WERI-Rb-1 (cell line): ENCODE data around the gene SETD2.

Experiments used
- DNase-seq: peaks from one replicate; pipeline ENCODE4 v3.0.0-alpha.2; 2020
- H3K27ac ChIP-seq: fragments of 250-450 bp; sonication (Bioruptor Pico); 2 replicates; pipeline ENCODE4 v1.5.1; 2020; ENCODE audit warnings: mild to moderate bottlenecking, moderate library complexity
- H3K27me3 ChIP-seq: fragments of 250-450 bp; sonication (Bioruptor Pico); 2 replicates; pipeline ENCODE4 v1.5.1; 2021; ENCODE audit warnings: mild to moderate bottlenecking, low read depth, moderate library complexity; ENCODE audit not compliant: insufficient read depth, severe bottlenecking
- H3K36me3 ChIP-seq: fragments of 250-450 bp; sonication (Bioruptor Pico); 2 replicates; pipeline ENCODE4 v1.5.1; 2020; ENCODE audit warnings: mild to moderate bottlenecking, moderate library complexity
- H3K4me3 ChIP-seq: 2 replicates; pipeline ENCODE4 v1.5.1; 2011; ENCODE audit warnings: low read depth, mild to moderate bottlenecking, control low read depth, low read length
- H3K9me3 ChIP-seq: fragments of 250-450 bp; sonication (Bioruptor Pico); 2 replicates; pipeline ENCODE4 v1.5.1; 2021; ENCODE audit warnings: mild to moderate bottlenecking, moderate library complexity; ENCODE audit not compliant: severe bottlenecking
- CTCF ChIP-seq: IDR thresholded peaks from 2 replicates; pipeline ENCODE4 v1.5.1; 2011; ENCODE audit warnings: low read depth, mild to moderate bottlenecking, control low read depth, inconsistent platforms, low read length

Gene SETD2

DNA sequence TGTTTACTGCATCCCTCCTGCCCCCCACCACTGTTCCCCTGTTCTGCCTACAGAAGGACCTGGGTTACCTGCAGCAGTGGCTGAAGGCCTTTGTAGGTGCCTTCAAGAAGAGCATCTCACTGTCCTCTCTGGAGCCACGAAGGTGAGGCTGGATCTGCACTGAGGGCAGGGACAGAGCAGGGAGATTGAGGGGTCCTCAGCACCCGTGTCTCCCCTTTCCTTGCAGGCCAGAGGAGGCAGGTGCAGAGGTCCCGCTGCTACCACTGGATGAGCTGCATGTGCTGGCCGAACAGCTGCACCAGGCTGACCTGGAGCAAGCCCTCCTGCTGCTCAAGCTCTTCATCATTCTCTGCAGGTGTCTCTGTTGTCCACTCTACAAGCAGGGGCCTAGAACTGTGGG is 175.3 kb downstream of the SETD2 start:
- H3K27me3 ChIP-seq, result no peaks in the 10 kb centered on the region
- H3K9me3 ChIP-seq, result no peaks in the 10 kb centered on the region
- H3K4me3 ChIP-seq, result no peak overlapping the region
- no peak for DNase-seq
- no peak for TF ChIP-seq CTCF
- H3K27ac ChIP-seq, result peak overlapping the region; percentile 93
- peaks cover 21% of the 10 kb centered on the region for H3K36me3 ChIP-seq

- Histone ChIP-seq H3K4me3 (peak overlapping the region; percentile 23), H3K27ac (peak overlapping the region; percentile 93), H3K27me3 (no peaks in the 10 kb centered on the region), H3K9me3 (no peaks in the 10 kb centered on the region), H3K36me3 (peaks cover 16% of the 10 kb centered on the region)
- no peak for TF ChIP-seq CTCF
- peak; percentile 83 for DNase-seq
Measured at GRCh38 chr3:46987743-46988401, 176.0 kb downstream of the SETD2 start.

DNA sequence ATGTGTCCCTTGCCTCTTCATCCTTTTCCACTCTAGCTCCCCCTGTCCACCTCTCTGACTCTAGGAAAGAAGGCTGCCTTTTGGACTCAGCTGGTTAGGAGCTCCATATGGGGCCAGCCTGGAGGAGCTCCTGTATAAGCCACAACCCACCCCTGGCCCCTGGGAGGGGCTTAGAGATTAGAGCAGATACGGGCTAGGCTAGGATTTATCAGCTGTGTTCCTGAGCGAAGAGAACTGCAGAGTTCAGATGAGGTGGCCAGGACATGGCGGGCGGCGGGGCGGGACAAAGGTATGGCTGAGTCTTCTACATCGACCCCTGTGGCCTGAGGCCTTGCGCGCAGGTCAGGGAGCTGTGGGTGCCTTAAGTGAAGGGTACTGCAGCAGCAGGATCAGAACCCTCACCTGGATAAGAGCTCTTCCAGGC is 176.6 kb downstream of the SETD2 start:
- H3K4me3 ChIP-seq, result peak overlapping the region; percentile 23

GRCh38 chr3:46986782-46987310 is 177.1 kb downstream of the SETD2 start:
- DNase-seq, result no peak
- Histone ChIP-seq H3K27ac (peak overlapping the region; percentile 93), H3K9me3 (no peaks in the 10 kb centered on the region), H3K27me3 (no peaks in the 10 kb centered on the region), H3K36me3 (peaks cover 15% of the 10 kb centered on the region), H3K4me3 (peak overlapping the region; percentile 16; the same call in 1 of the 2 replicates)
- TF ChIP-seq CTCF, result no peak

More for the DNA sequence above, 176.6 kb downstream of the SETD2 start:
- peak; percentile 96 for DNase-seq
- H3K27ac ChIP-seq, result peak overlapping the region; percentile 93
- TF ChIP-seq CTCF, result peak; percentile 45; the same call in 1 of the 2 replicates
- H3K36me3 ChIP-seq, result peaks cover 16% of the 10 kb centered on the region
- H3K27me3 ChIP-seq, result no peaks in the 10 kb centered on the region
- no peaks in the 10 kb centered on the region for H3K9me3 ChIP-seq

DNA sequence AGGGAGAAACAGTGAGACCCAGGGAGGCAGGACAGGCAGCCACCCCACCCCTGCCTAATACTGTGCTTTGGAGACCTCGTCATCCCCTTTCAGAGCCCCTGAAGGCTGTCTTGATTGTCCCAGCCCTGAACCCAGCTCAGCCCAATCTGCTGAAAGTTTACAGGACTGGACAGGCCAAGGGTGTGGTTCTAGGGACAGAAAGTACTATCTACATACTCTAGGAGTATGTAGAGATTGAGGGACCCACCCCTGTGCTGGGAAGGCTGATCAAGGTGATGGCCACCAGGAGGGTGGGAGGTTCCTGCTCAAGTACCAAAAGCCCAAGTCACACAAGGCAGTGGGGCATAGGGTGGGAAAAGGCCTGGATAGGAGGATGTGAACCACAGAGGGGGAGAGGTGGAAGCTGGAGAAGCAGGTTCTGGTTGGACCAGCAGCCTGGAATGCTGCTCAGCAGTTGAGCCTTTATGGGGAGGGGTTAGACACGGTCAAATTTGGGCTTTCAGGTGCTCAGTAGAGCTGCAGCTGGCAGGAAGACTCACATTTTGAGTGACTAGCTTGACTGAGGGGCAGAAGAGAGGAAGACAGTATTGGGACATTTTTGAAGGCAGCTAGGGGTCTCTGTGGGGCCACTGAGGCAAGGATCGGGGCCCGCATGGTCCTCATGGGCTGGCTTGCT is 177.7 kb downstream of the SETD2 start:
- Histone ChIP-seq H3K36me3 (peaks cover 9% of the 10 kb centered on the region; the same call in 1 of the 2 replicates), H3K27ac (peak overlapping the region; percentile 93), H3K4me3 (no peak overlapping the region), H3K9me3 (no peaks in the 10 kb centered on the region), H3K27me3 (no peaks in the 10 kb centered on the region)
- TF ChIP-seq CTCF, result no peak
- no peak for DNase-seq
